AG09309 (cell line): ENCODE data around the gene ARHGAP26.

ENCODE experiments used
- DNase-seq: peaks from one replicate; pipeline ENCODE4 v3.0.0-alpha.2; 2010; ENCODE audit warnings: low read depth
- H3K4me3 ChIP-seq: 2 replicates; pipeline ENCODE4 v1.5.1; 2011; ENCODE audit warnings: mild to moderate bottlenecking, low read depth, low read length, moderate library complexity; ENCODE audit not compliant: control insufficient read depth
- CTCF ChIP-seq: IDR thresholded peaks from 2 replicates; pipeline ENCODE4 v1.5.1; 2011; ENCODE audit warnings: mild to moderate bottlenecking, low read depth, low read length, inconsistent platforms; ENCODE audit not compliant: insufficient read depth, control insufficient read depth; ENCODE audit errors: missing control alignments

ARHGAP26 gene

GRCh38 chr5:143078313-143078712 lies 308.1 kb downstream of the ARHGAP26 start:
- no peak for TF ChIP-seq CTCF
- DNase-seq, result no peak
- H3K4me3 ChIP-seq, result no peak overlapping the region

GRCh38 chr5:143078971-143079370 lies 308.8 kb downstream of the ARHGAP26 start:
- no peak overlapping the region for H3K4me3 ChIP-seq
- DNase-seq, result no peak
- TF ChIP-seq CTCF, result no peak

- TF ChIP-seq CTCF, result no peak
- H3K4me3 ChIP-seq, result no peak overlapping the region
- DNase-seq, result no peak
These were observed 310.2 kb downstream of the ARHGAP26 start for GRCh38 chr5:143080407-143080806.

- no peak for DNase-seq
- TF ChIP-seq CTCF, result no peak
- H3K4me3 ChIP-seq, result no peak overlapping the region
These were observed 310.8 kb downstream of the ARHGAP26 start for GRCh38 chr5:143080982-143081381.

- H3K4me3 ChIP-seq, result no peak overlapping the region
- no peak for DNase-seq
- no peak for TF ChIP-seq CTCF
These were observed 312.8 kb downstream of the ARHGAP26 start for GRCh38 chr5:143083006-143083405.

- no peak for DNase-seq
- no peak overlapping the region for H3K4me3 ChIP-seq
- TF ChIP-seq CTCF, result no peak
These were observed 314.2 kb downstream of the ARHGAP26 start for GRCh38 chr5:143084407-143084806.

- no peak for TF ChIP-seq CTCF
- no peak for DNase-seq
- no peak overlapping the region for H3K4me3 ChIP-seq
These were observed 315.2 kb downstream of the ARHGAP26 start for GRCh38 chr5:143085319-143085917.
